H1 (cell line): ENCODE measurements around the gene AIF1. TPM values are rescaled to one million over a fixed set of nuclear protein-coding genes. Genes with fewer than 3 reads are reported as not detected.

Experiments used
- CTCF ChIA-PET: fragments of 300-600 bp; sonication (Branson Sonifier 250); formaldehyde crosslinking; loops from one replicate; lab custom pipeline; 2021; ENCODE audit not compliant: partially characterized antibody; lab: Charles Lee
- POLR2A ChIA-PET: fragments of 300-600 bp; sonication (Branson Sonifier 250); formaldehyde crosslinking; loops from one replicate; lab custom pipeline; 2021; ENCODE audit warnings: inconsistent platforms; ENCODE audit not compliant: partially characterized antibody; lab: Charles Lee
- DNase-seq, 2 experiments: peaks; one replicate each; pipeline versions ENCODE4 v3.0.0 to v3.0.0-alpha.2; 2010 to 2022; ENCODE audit warnings: low spot score in 2 of 2, low read depth in 1 of 2, mixed read lengths in 1 of 2
- FAIRE-seq: peaks from 2 replicates; lab custom pipeline; 2011; peaks lifted over from hg19 to GRCh38; lab: Jason Lieb, UNC
- H2AFZ ChIP-seq: 2 replicates; pipeline ENCODE4 v1.8.1; 2012; ENCODE audit warnings: low read length, inconsistent platforms
- H2AK5ac ChIP-seq: 2 replicates; pipeline ENCODE4 v1.6.1; 2013; ENCODE audit warnings: low read depth, low read length
- H2BK120ac ChIP-seq: replicated peaks from 2 replicates; pipeline ENCODE3; 2013; ENCODE audit warnings: low read depth, low read length, inconsistent platforms
- H2BK12ac ChIP-seq: 2 replicates; pipeline ENCODE4 v1.6.1; 2013; ENCODE audit warnings: low read depth, low read length
- H2BK15ac ChIP-seq: 2 replicates; pipeline ENCODE4 v1.6.1; 2013; ENCODE audit warnings: low read length
- H2BK20ac ChIP-seq: 2 replicates; pipeline ENCODE4 v1.6.1; 2013; ENCODE audit warnings: low read length
- H2BK5ac ChIP-seq: 2 replicates; pipeline ENCODE4 v1.6.1; 2013; ENCODE audit warnings: low read depth, low read length
- H3K14ac ChIP-seq: 2 replicates; pipeline ENCODE4 v1.6.1; 2013; ENCODE audit warnings: inconsistent platforms; ENCODE audit not compliant: insufficient read length
- H3K18ac ChIP-seq: 2 replicates; pipeline ENCODE4 v1.6.1; 2013; ENCODE audit warnings: low read length; ENCODE audit errors: extremely low read depth
- H3K23ac ChIP-seq: 2 replicates; pipeline ENCODE4 v1.6.1; 2013; ENCODE audit warnings: inconsistent platforms; ENCODE audit not compliant: insufficient read length
- H3K23me2 ChIP-seq: 2 replicates; pipeline ENCODE4 v1.6.1; 2013; ENCODE audit warnings: low read depth, low read length
- H3K27ac ChIP-seq: 2 replicates; pipeline ENCODE4 v1.6.1; 2011; ENCODE audit warnings: low read depth, low read length, inconsistent platforms
- H3K27me3 ChIP-seq, 4 experiments: replicated peaks in 1 of 4; 1 replicate in 1 of 4; 2 replicates in 3 of 4; pipeline versions ENCODE4 v1.6.1 to v1.8.1; 2011 to 2013; ENCODE audit warnings: low read length in 3 of 4, mild to moderate bottlenecking in 3 of 4, inconsistent platforms in 2 of 4, mixed read lengths in 2 of 4, moderate library complexity in 1 of 4; ENCODE audit not compliant: control insufficient read depth in 3 of 4, insufficient read depth in 3 of 4; ENCODE audit errors: extremely low read depth in 1 of 4
- H3K36me3 ChIP-seq, 4 experiments: 2 replicates each; pipeline versions ENCODE4 v1.6.1 to v1.8.1; 2011 to 2013; ENCODE audit warnings: mild to moderate bottlenecking in 4 of 4, low read length in 3 of 4, moderate library complexity in 2 of 4, control low read depth in 1 of 4, inconsistent platforms in 1 of 4; ENCODE audit not compliant: insufficient read depth in 4 of 4, control insufficient read depth in 2 of 4
- H3K4ac ChIP-seq: replicated peaks from 2 replicates; pipeline ENCODE3; 2013; ENCODE audit warnings: low read length, low read depth, mixed read lengths, inconsistent platforms; ENCODE audit not compliant: insufficient read length
- H3K4me1 ChIP-seq, 4 experiments: replicated peaks in 1 of 4; 1 replicate in 1 of 4; 2 replicates in 3 of 4; pipeline versions ENCODE4 v1.6.1 to v1.8.1; 2011 to 2013; ENCODE audit warnings: low read length in 3 of 4, inconsistent platforms in 2 of 4, mixed read lengths in 1 of 4; ENCODE audit not compliant: insufficient read depth in 4 of 4, control insufficient read depth in 3 of 4
- H3K4me2 ChIP-seq, 2 experiments: 2 replicates each; pipeline versions ENCODE4 v1.6.1 to v1.8.1; 2011 to 2013; ENCODE audit warnings: low read depth in 2 of 2, low read length in 2 of 2, control low read depth in 1 of 2, inconsistent platforms in 1 of 2, mild to moderate bottlenecking in 1 of 2; ENCODE audit not compliant: insufficient read depth in 1 of 2
- H3K4me3 ChIP-seq, 4 experiments: fragments of 200-600, 300-600 bp in 1 of 4; sonication (generic), shearing (Covaris generic), sonication (Bioruptor Twin) in 1 of 4; 2 replicates each; pipeline versions ENCODE4 v1.5.1 to v1.8.1; 2011 to 2016; ENCODE audit warnings: low read length in 4 of 4, low read depth in 3 of 4, control low read depth in 2 of 4, inconsistent platforms in 2 of 4, mild to moderate bottlenecking in 2 of 4, mixed read lengths in 1 of 4, moderate library complexity in 1 of 4; ENCODE audit not compliant: insufficient read depth in 2 of 4; ENCODE audit errors: extremely low read depth in 1 of 4
- H3K56ac ChIP-seq: replicated peaks from 2 replicates; pipeline ENCODE3; 2013; ENCODE audit warnings: low read depth, mild to moderate bottlenecking, mixed read lengths, low read length, inconsistent platforms; ENCODE audit not compliant: insufficient read length
- H3K79me1 ChIP-seq: 2 replicates; pipeline ENCODE4 v1.6.1; 2013; ENCODE audit warnings: low read depth, low read length, control low read depth
- H3K79me2 ChIP-seq, 2 experiments: 2 replicates each; pipeline versions ENCODE4 v1.6.1 to v1.8.1; 2012 to 2013; ENCODE audit warnings: low read length in 2 of 2, mild to moderate bottlenecking in 2 of 2, inconsistent platforms in 1 of 2; ENCODE audit not compliant: insufficient read depth in 2 of 2, control insufficient read depth in 1 of 2
- H3K9ac ChIP-seq, 4 experiments: replicated peaks in 1 of 4; 1 replicate in 1 of 4; 2 replicates in 3 of 4; pipeline versions ENCODE4 v1.6.1 to v1.8.1; 2011 to 2013; ENCODE audit warnings: low read depth in 3 of 4, low read length in 3 of 4, control low read depth in 2 of 4, mild to moderate bottlenecking in 2 of 4, moderate library complexity in 2 of 4, inconsistent platforms in 1 of 4; ENCODE audit errors: extremely low read depth in 1 of 4
- H3K9me3 ChIP-seq, 2 experiments: 2 replicates each; pipeline versions ENCODE4 v1.6.1 to v1.8.1; 2012 to 2013; ENCODE audit warnings: mild to moderate bottlenecking in 2 of 2, moderate library complexity in 2 of 2, control low read depth in 1 of 2, inconsistent platforms in 1 of 2, low read depth in 1 of 2, low read length in 1 of 2, mixed read lengths in 1 of 2; ENCODE audit not compliant: insufficient read depth in 2 of 2
- H4K20me1 ChIP-seq, 2 experiments: replicated peaks in 1 of 2; 2 replicates each; pipeline versions ENCODE3 to v1.8.1; 2011 to 2013; ENCODE audit warnings: inconsistent platforms in 2 of 2, low read length in 2 of 2, mild to moderate bottlenecking in 1 of 2; ENCODE audit not compliant: insufficient read depth in 2 of 2, control insufficient read depth in 1 of 2
- H4K5ac ChIP-seq: 2 replicates; pipeline ENCODE4 v1.6.1; 2013; ENCODE audit warnings: low read length, low read depth, mixed read lengths, inconsistent platforms; ENCODE audit not compliant: insufficient read length
- H4K8ac ChIP-seq: 2 replicates; pipeline ENCODE4 v1.8.0; 2013; ENCODE audit warnings: mild to moderate bottlenecking, moderate library complexity, low read length, inconsistent platforms; ENCODE audit not compliant: insufficient read depth; ENCODE audit errors: extremely low read depth
- H4K91ac ChIP-seq: replicated peaks from 2 replicates; pipeline ENCODE3; 2013; ENCODE audit warnings: low read length, mixed read lengths, inconsistent platforms; ENCODE audit not compliant: insufficient read length
- BCL11A ChIP-seq, 2 experiments: IDR thresholded peaks; one replicate each; pipeline ENCODE4 v1.6.1; 2011; ENCODE audit warnings: low read depth in 2 of 2, low read length in 2 of 2, mild to moderate bottlenecking in 2 of 2
- CREB1 ChIP-seq: IDR thresholded peaks from 2 replicates; pipeline ENCODE4 v1.6.1; 2012; ENCODE audit warnings: inconsistent platforms
- EGR1 ChIP-seq: IDR thresholded peaks from 2 replicates; pipeline ENCODE4 v1.6.1; 2011; ENCODE audit warnings: low read depth, low read length, borderline replicate concordance
- PHF8 ChIP-seq: fragments of 200-600 bp; sonication (generic); conservative IDR thresholded peaks from 2 replicates; pipeline ENCODE4 v1.7.1; 2012; ENCODE audit warnings: low read depth, mild to moderate bottlenecking, inconsistent platforms, low read length, moderate library complexity
- POLR2AphosphoS5 ChIP-seq: IDR thresholded peaks from 2 replicates; pipeline ENCODE4 v1.6.1; 2011; ENCODE audit warnings: low read depth, low read length
- RNF2 ChIP-seq: fragments of 200-900, 300-1000 bp; sonication (generic); IDR thresholded peaks from 2 replicates; pipeline ENCODE4 v1.7.1; 2016; ENCODE audit warnings: borderline replicate concordance, low read depth, mild to moderate bottlenecking, antibody characterized with exemption, low read length; ENCODE audit not compliant: poor library complexity, severe bottlenecking; ENCODE audit errors: missing control alignments
- SAP30 ChIP-seq: fragments of 300-600 bp; sonication (generic); IDR thresholded peaks from 2 replicates; pipeline ENCODE4 v1.7.1; 2012; ENCODE audit warnings: low read length, moderate library complexity, mild to moderate bottlenecking, inconsistent platforms; ENCODE audit not compliant: insufficient read depth, insufficient replicate concordance
- SIX5 ChIP-seq: IDR thresholded peaks from 2 replicates; pipeline ENCODE4 v1.6.1; 2011; ENCODE audit warnings: mild to moderate bottlenecking, low read depth, low read length
- SRF ChIP-seq: IDR thresholded peaks from 2 replicates; pipeline ENCODE4 v1.6.1; 2011; ENCODE audit warnings: mild to moderate bottlenecking, low read depth, low read length, moderate library complexity
- WGBS, 2 experiments: shearing (Covaris generic) in 1 of 2; methylation state at CpG; one replicate each; pipeline versions ENCODE4 v1.1.6 to v1.1.7; 2013 to 2015; ENCODE audit warnings: low lambda C conversion rate in 2 of 2, mixed read lengths in 2 of 2, inconsistent platforms in 1 of 2, low coverage in 1 of 2, missing lambda C conversion rate in 1 of 2; ENCODE audit not compliant: insufficient replicate concordance in 2 of 2, insufficient coverage in 1 of 2, insufficient read length in 1 of 2; ENCODE audit errors: extremely low coverage in 1 of 2, missing lambda C conversion rate in 1 of 2; 5-methylcytosine and 5-hydroxymethylcytosine counted together
- polyA plus RNA-seq, 7 experiments: library from polyadenylated mRNA; depleted of rRNA in 3 of 7; stranded (reverse) in 5 of 7; unstranded in 2 of 7; fragments of >200 nt in 5 of 7; fragments of 200-250 nt in 2 of 7; gene quantifications; 1 replicate in 5 of 7; 2 replicates in 1 of 7; 4 replicates in 1 of 7; pipeline versions ENCODE4 v1.2.1 to v1.2.3, GENCODE V29; 2011 to 2013; ENCODE audit warnings: missing spikeins in 2 of 7, mixed read lengths in 2 of 7
- total RNA-seq: library from RNA; stranded (reverse); fragmentation: NEBNext Ultra II Directional; extraction: Animal tissue kit (Norgen Biotek cat#: 25700); gene quantifications from 2 replicates; pipeline ENCODE4 v1.2.1, GENCODE V29; 2021
- TF ChIP-seq, protein P1 (sequence below), 3 experiments: IDR thresholded peaks; 1 replicate in 2 of 3; 2 replicates in 1 of 3; pipeline versions ENCODE4 v1.5.1 to v1.6.1; 2011; ENCODE audit warnings: low read length in 3 of 3, mild to moderate bottlenecking in 3 of 3, inconsistent platforms in 2 of 3, low read depth in 1 of 3, moderate library complexity in 1 of 3; ENCODE audit not compliant: insufficient read depth in 1 of 3; ENCODE audit errors: control extremely low read depth in 1 of 3
- TF ChIP-seq, protein P2 (sequence below): IDR thresholded peaks from 2 replicates; pipeline ENCODE4 v1.6.1; 2012; ENCODE audit warnings: inconsistent platforms

Gene AIF1
- total and polyA plus RNA-seq, 2 of the 8 experiments (the other 6 are each of a cell fraction or from before 2014, with no cell fraction given): 6.3 to 9.8 TPM

DNA sequence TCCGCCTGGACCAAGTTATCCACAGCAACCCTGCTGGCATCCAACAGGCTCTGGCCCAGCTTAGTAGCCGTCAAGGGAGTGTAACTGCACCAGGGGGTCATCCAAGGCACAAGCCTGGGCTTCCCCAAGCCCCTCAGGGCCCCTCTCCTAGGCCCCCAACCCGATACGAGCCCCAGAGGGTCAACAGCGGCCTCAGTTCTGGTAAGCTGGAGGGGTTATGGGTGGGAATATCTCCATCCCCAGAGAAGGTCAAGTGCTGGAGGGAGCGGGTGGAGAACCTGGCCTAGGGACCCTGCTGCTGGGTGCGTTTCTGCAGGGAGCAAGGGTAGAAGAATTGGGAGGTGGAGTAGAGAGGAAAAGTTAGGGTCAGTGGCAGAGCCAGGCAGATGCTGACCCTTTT lies 18.4 kb downstream of the AIF1 start:
- no peak overlapping the region for H3K9ac ChIP-seq
- H3K4me2 ChIP-seq: no peak overlapping the region
- no peak overlapping the region for H3K23ac ChIP-seq
- no peak overlapping the region for H3K18ac ChIP-seq
- H3K4ac ChIP-seq: no peak overlapping the region
- peaks cover 9% of the 10 kb centered on the region; the same call in 1 of the 2 replicates for H3K79me1 ChIP-seq
- H3K4me3 ChIP-seq: no peak overlapping the region
- WGBS, 2 experiments: 91% methylated on average over 7 of the region's 7 CpGs; no CpG with 5 or more reads in 1 of the 2 experiments
- no peak overlapping the region for H2AK5ac ChIP-seq
- H4K91ac ChIP-seq: no peak overlapping the region
- H3K79me2 ChIP-seq: no peaks in the 10 kb centered on the region; a peak in 1 of 4 replicates
- POLR2A ChIA-PET: interaction anchor here (0.8 to 34.9 kb wide), 4 partner anchors 8 to 98 kb away, joined by 3 to 883 read pairs (median 376); partner anchors contain the start of genes APOM, BAG6, C6orf47 and CSNK2B
- H2BK12ac ChIP-seq: no peak overlapping the region
- no peak for FAIRE-seq
- peaks cover 16 to 22% of the 10 kb centered on the region in 2 experiments for H4K20me1 ChIP-seq
- no peak overlapping the region for H4K5ac ChIP-seq
- no peaks in the 10 kb centered on the region for H3K23me2 ChIP-seq
- H2AFZ ChIP-seq: no peak overlapping the region
- CTCF ChIA-PET: interaction anchor here (1.8 to 3.0 kb wide), 2 partner anchors 11 to 18 kb away, joined by 10 to 11 read pairs; partner anchors contain the start of gene BAG6
- no peak overlapping the region for H2BK5ac ChIP-seq
- no peak overlapping the region for H2BK20ac ChIP-seq
- no peaks in the 10 kb centered on the region for H3K27me3 ChIP-seq
- DNase-seq: no peak
- H3K4me1 ChIP-seq: no peaks in the 10 kb centered on the region
- no peaks in the 10 kb centered on the region for H3K9me3 ChIP-seq
- H3K14ac ChIP-seq: no peak overlapping the region
- peak overlapping the region; percentile 26; the same call in 1 of the 2 replicates for H4K8ac ChIP-seq
- no peak overlapping the region for H2BK15ac ChIP-seq
- no peak overlapping the region for H2BK120ac ChIP-seq
- H3K27ac ChIP-seq: no peak overlapping the region
- peaks cover 70 to 98% (median 91%) of the 10 kb centered on the region in 4 experiments for H3K36me3 ChIP-seq
- H3K56ac ChIP-seq: no peak overlapping the region
- TF ChIP-seq EGR1 (no peak), PHF8 (no peak), SRF (no peak), CREB1 (no peak), RNF2 (no peak), SAP30 (no peak), BCL11A (IDR thresholded peaks at IDR 0.05; ENCODE audit: low read depth in 2 of 2, low read length in 2 of 2) (no peak), SIX5 (no peak), POLR2AphosphoS5 (no peak)
- TF ChIP-seq, protein P1, sequence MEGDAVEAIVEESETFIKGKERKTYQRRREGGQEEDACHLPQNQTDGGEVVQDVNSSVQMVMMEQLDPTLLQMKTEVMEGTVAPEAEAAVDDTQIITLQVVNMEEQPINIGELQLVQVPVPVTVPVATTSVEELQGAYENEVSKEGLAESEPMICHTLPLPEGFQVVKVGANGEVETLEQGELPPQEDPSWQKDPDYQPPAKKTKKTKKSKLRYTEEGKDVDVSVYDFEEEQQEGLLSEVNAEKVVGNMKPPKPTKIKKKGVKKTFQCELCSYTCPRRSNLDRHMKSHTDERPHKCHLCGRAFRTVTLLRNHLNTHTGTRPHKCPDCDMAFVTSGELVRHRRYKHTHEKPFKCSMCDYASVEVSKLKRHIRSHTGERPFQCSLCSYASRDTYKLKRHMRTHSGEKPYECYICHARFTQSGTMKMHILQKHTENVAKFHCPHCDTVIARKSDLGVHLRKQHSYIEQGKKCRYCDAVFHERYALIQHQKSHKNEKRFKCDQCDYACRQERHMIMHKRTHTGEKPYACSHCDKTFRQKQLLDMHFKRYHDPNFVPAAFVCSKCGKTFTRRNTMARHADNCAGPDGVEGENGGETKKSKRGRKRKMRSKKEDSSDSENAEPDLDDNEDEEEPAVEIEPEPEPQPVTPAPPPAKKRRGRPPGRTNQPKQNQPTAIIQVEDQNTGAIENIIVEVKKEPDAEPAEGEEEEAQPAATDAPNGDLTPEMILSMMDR (IDR thresholded peaks at IDR 0.05; ENCODE audit: control extremely low read depth in 1 of 3, insufficient read depth in 1 of 3, low read depth in 1 of 3, low read length in 3 of 3): no peak
- TF ChIP-seq, protein P2, sequence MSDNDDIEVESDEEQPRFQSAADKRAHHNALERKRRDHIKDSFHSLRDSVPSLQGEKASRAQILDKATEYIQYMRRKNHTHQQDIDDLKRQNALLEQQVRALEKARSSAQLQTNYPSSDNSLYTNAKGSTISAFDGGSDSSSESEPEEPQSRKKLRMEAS: no peak
